T-helper 22 cell (primary cell): Measurements from ENCODE around the gene RFNG.
"Not testable (repeated sequence)": the region's sequence is repeated elsewhere in the genome, so short reads cannot be mapped to it uniquely, and the experiment has no call there.

Source experiments
- DNase-seq: peaks from one replicate; pipeline ENCODE4 v3.0.0-alpha.2; 2020; ENCODE audit warnings: low read depth

RFNG gene

GRCh38 chr17:82042649-82043048, 9.0 kb downstream of the RFNG start:
- DNase-seq, result no peak

GRCh38 chr17:82041144-82041814, 10.3 kb downstream of the RFNG start:
- DNase-seq, result no peak

GRCh38 chr17:82039695-82040299, 11.8 kb downstream of the RFNG start:
- no peak for DNase-seq

GRCh38 chr17:82038796-82039409, 12.7 kb downstream of the RFNG start:
- DNase-seq, result not testable (repeated sequence)

GRCh38 chr17:82037889-82038195, 13.8 kb downstream of the RFNG start:
- DNase-seq, result no peak

- peak; percentile 93 for DNase-seq
Observed at GRCh38 chr17:82037092-82037888, 14.3 kb downstream of the RFNG start, which contains the start of gene DCXR. Gene DCXR (minus strand): TSS chr17:82037697. CDS start chr17:82037682, 15 bp downstream.

GRCh38 chr17:82036634-82037091, 14.9 kb downstream of the RFNG start:
- DNase-seq, result no peak

- DNase-seq, result no peak
Observed at GRCh38 chr17:82035956-82036633, 15.5 kb downstream of the RFNG start.

- DNase-seq, result no peak
Observed at GRCh38 chr17:82035488-82035887, 16.1 kb downstream of the RFNG start.

- no peak for DNase-seq
Observed at GRCh38 chr17:82034371-82035011, 17.1 kb downstream of the RFNG start.

- DNase-seq, result no peak
Observed at GRCh38 chr17:82033359-82034085, 18.1 kb downstream of the RFNG start.

GRCh38 chr17:82031885-82032627, 19.6 kb downstream of the RFNG start:
- DNase-seq, result peak; percentile 37

- no peak for DNase-seq
Observed at GRCh38 chr17:82031303-82031884, 20.2 kb downstream of the RFNG start, which contains the start of gene RAC3. Gene RAC3 (plus strand): TSS chr17:82031678. CDS start chr17:82031762, 84 bp downstream.

GRCh38 chr17:82030470-82031302, 20.9 kb downstream of the RFNG start:
- DNase-seq, result peak; percentile 64

GRCh38 chr17:82029990-82030469, 21.6 kb downstream of the RFNG start:
- no peak for DNase-seq

- DNase-seq, result no peak
Observed at GRCh38 chr17:82029391-82029790, 22.2 kb downstream of the RFNG start.

GRCh38 chr17:82028966-82029365, 22.6 kb downstream of the RFNG start:
- no peak for DNase-seq

GRCh38 chr17:82028246-82028645, 23.4 kb downstream of the RFNG start:
- no peak for DNase-seq
